ENCODE measurements around the gene THPO. TPM values are rescaled to one million over a fixed set of nuclear protein-coding genes. Genes with fewer than 3 reads are reported as not detected.

THPO gene
- total RNA-seq: 0.16 and 0.52 TPM in 2 replicates

DNA sequence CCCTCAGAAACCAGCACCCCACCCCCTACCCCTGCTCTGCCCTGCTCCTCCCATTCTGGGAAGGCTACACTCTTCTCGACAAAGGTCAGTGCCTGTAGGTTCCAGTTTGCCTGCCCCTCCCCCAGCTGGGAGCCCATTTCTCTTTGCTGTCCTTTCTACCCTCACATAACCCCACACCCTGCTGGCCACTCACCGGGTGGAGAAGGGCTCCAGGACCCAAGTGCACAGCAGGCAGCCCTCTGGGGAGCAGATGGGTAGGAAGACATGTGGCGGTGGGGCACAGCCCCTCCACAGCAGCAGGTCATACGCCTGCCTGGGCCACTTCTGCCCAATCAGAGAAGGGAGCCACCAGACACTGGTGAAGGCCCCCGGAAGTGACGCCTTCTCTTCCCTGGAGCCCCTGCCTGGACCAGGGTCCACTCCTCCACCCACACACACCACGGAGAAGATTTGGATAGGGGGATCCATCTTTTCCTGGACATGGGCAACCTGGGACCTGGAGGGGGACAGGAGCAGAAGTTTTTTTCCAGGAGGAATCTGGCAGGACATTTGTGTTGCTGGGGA lies at the start of gene THPO:
Gene THPO (minus strand): TSS at position 326 of the 564 bp plus-strand sequence. CDS start 1,948 bp downstream, outside the sequence.

DNA sequence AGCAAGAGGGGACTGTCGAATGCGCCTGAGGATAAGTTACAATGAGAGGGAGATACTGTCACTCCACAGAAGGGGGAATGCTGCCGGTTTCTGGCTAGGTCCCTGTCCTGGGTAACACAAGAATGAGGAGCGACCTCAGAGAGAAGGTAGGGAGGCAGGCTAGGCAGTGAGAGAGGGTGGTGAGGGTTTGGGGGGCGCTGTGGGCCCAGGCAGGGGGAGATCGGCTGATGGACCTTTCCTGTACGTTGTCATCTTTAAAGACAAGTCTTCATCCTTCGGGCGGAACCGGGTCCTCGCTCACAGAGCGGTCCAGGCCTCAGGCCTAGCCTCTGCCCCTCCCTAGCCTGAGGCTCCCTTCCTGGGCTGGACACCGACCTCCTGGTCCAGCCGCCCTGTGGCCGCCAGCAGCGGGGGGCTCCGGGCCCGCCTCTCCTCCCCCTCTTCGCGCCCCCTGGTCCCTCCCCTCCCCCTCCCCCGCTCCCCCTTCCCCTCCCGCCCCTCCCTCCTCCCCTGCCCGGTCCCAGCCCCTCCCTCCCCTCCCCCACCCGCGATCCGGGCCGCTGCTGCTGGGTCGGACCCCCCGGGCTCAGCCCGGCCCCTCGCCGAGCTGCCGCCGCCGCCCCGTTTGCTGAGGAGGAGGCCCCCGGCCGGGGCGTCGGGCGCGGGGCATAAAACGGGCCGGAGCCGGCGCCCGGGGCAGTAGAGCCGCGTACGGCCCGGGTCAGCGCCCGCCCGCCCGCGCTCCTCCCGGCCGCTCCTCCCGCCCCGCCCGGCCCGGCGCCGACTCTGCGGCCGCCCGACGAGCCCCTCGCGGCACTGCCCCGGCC lies 1.6 kb upstream of the THPO start, which contains the start of gene CHRD:
Gene CHRD (plus strand): TSS at position 697 of the 827 bp plus-strand sequence. CDS start 265 bp downstream, outside the sequence.

DNA sequence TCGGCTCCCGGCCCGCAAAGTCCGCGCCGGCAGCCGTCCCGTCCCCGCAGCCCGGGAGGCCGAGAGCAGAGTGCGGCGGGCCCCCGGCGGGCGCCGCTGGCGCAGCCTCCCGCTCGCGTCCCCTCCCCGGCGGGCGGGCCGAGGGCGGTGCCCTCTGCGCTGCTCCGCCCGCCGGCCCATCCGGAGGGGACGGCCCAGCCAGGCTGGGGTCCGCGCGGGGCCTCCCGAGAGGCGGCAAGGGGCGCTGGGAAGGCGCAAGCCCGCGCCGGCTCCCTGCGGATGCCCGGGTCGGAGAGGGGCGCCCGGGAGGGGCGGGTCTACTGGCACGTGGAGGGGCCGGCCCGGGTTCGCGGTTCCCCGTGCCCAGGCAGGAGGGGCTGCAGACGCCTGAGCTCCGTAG lies 16.5 kb downstream of the THPO start, which contains the start of the genes CLCN2 and POLR2H:
Gene CLCN2 (minus strand): TSS at position 74 of the 400 bp plus-strand sequence. CDS start 126 bp downstream, outside the sequence.
Gene POLR2H (plus strand): TSS at position 179 of the 400 bp plus-strand sequence. CDS start 1,783 bp downstream, outside the sequence.

DNA sequence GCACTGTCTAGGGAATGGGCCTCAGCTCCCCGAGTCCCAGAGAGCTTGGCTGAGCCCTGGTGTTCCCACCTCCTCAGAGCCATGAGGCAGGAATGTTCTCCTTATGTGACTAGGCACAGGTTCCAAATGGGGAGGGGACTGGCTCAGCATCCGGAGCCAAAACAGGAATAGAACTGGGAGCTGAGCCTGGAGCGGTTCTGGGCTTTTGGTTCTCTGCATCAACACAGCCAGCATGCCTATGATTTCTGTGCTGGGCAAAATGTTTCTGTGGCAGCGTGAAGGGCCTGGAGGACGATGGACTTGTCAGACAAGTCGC lies 40.6 kb downstream of the THPO start, which contains the start of gene FAM131A:
Gene FAM131A (plus strand): TSS at position 202 of the 316 bp plus-strand sequence. CDS start 31 bp downstream, at position 233.

Other genes with a start within 250 kb of the THPO start
- gene EIF2B5, start 242.8 kb downstream of the THPO start, total RNA-seq: 29.9 and 32.8 TPM in 2 replicates
- 28.7 and 36.6 TPM in 2 replicates for gene DVL3, start 222.8 kb downstream of the THPO start, total RNA-seq
- gene AP2M1, start 203.4 kb downstream of the THPO start, total RNA-seq: 624 and 646 TPM in 2 replicates
- gene ABCF3, start 192.0 kb downstream of the THPO start, total RNA-seq: 57.1 and 68.0 TPM in 2 replicates
- not detected in 2 replicates for gene VWA5B2, start 148.6 kb downstream of the THPO start, total RNA-seq
- 20.5 and 21.4 TPM in 2 replicates for gene ALG3, start 129.2 kb downstream of the THPO start, total RNA-seq
- 1.1 and 1.5 TPM in 2 replicates for gene EEF1AKMT4, start 128.5 kb downstream of the THPO start, total RNA-seq
- gene CAMK2N2, start 116.7 kb downstream of the THPO start, total RNA-seq: 0.16 TPM in 1 of 2 replicates, not detected in the other
- not detected in 2 replicates for gene ECE2, start 102.2 kb downstream of the THPO start, total RNA-seq
- 431 and 478 TPM in 2 replicates for gene PSMD2, start 79.0 kb downstream of the THPO start, total RNA-seq
- gene EIF4G1, start 63.6 kb downstream of the THPO start, total RNA-seq: 222 and 223 TPM in 2 replicates
- 15.0 and 19.2 TPM in 2 replicates for gene FAM131A, start 40.6 kb downstream of the THPO start, total RNA-seq
- 3.5 and 4.6 TPM in 2 replicates for gene CLCN2, start 16.6 kb downstream of the THPO start, total RNA-seq
- gene POLR2H, start 16.5 kb downstream of the THPO start, total RNA-seq: 60.3 and 62.1 TPM in 2 replicates
- gene CHRD, start 1.8 kb upstream of the THPO start, total RNA-seq: 1.1 and 6.1 TPM in 2 replicates
- 6.8 and 15.5 TPM in 2 replicates for gene EPHB3, start 183.6 kb upstream of the THPO start, total RNA-seq

Data from bronchial smooth muscle cell (primary cell).